ENCODE measurements around the gene PLXDC2. TPM values are rescaled to one million over a fixed set of nuclear protein-coding genes. Genes with fewer than 3 reads are reported as not detected.

Gene PLXDC2
- total RNA-seq, 1 donor from 2014 or later = 73.1 TPM

- Mint-ChIP-seq H3K4me3 (ENCODE audit: unreplicated experiment) (no peak overlapping the region), H3K27me3 (ENCODE audit: unreplicated experiment) (no peaks in the 10 kb centered on the region), H3K4me1 (ENCODE audit: unreplicated experiment) (no peaks in the 10 kb centered on the region), H3K27ac (ENCODE audit: unreplicated experiment) (no peak overlapping the region), H3K9me3 (ENCODE audit: unreplicated experiment) (no peaks in the 10 kb centered on the region), H3K36me3 (ENCODE audit: low read depth, unreplicated experiment) (no peaks in the 10 kb centered on the region)
- TF ChIP-seq CTCF (IDR thresholded peaks at IDR 0.05; ENCODE audit: unreplicated experiment) = no peak
- DNase-seq (ENCODE audit: low spot score) = no peak
Observed at GRCh38 chr10:19904202-19904661, 88.0 kb downstream of the PLXDC2 start.

- H3K27ac Mint-ChIP-seq (ENCODE audit: unreplicated experiment) = no peak overlapping the region
- H3K4me3 Mint-ChIP-seq (ENCODE audit: unreplicated experiment) = no peak overlapping the region
- H3K27me3 Mint-ChIP-seq (ENCODE audit: unreplicated experiment) = no peaks in the 10 kb centered on the region
- H3K36me3 Mint-ChIP-seq (ENCODE audit: low read depth, unreplicated experiment) = no peaks in the 10 kb centered on the region
- H3K4me1 Mint-ChIP-seq (ENCODE audit: unreplicated experiment) = no peaks in the 10 kb centered on the region
- no peak for TF ChIP-seq CTCF (IDR thresholded peaks at IDR 0.05; ENCODE audit: unreplicated experiment)
- DNase-seq (ENCODE audit: low spot score) = no peak
- no peaks in the 10 kb centered on the region for H3K9me3 Mint-ChIP-seq (ENCODE audit: unreplicated experiment)
Observed at GRCh38 chr10:19906108-19906791, 90.0 kb downstream of the PLXDC2 start.

- H3K36me3 Mint-ChIP-seq (ENCODE audit: low read depth, unreplicated experiment) = no peaks in the 10 kb centered on the region
- TF ChIP-seq CTCF (IDR thresholded peaks at IDR 0.05; ENCODE audit: unreplicated experiment) = no peak
- no peaks in the 10 kb centered on the region for H3K27me3 Mint-ChIP-seq (ENCODE audit: unreplicated experiment)
- no peak overlapping the region for H3K4me3 Mint-ChIP-seq (ENCODE audit: unreplicated experiment)
- no peak for DNase-seq (ENCODE audit: low spot score)
- no peaks in the 10 kb centered on the region for H3K9me3 Mint-ChIP-seq (ENCODE audit: unreplicated experiment)
- H3K4me1 Mint-ChIP-seq (ENCODE audit: unreplicated experiment) = peaks cover 4% of the 10 kb centered on the region
- no peak overlapping the region for H3K27ac Mint-ChIP-seq (ENCODE audit: unreplicated experiment)
Observed at GRCh38 chr10:19908991-19909696, 92.9 kb downstream of the PLXDC2 start.

GRCh38 chr10:19911886-19912285 is 95.7 kb downstream of the PLXDC2 start:
- Mint-ChIP-seq H3K4me1 (ENCODE audit: unreplicated experiment) (peaks cover 7% of the 10 kb centered on the region), H3K27ac (ENCODE audit: unreplicated experiment) (no peak overlapping the region), H3K9me3 (ENCODE audit: unreplicated experiment) (no peaks in the 10 kb centered on the region), H3K27me3 (ENCODE audit: unreplicated experiment) (no peaks in the 10 kb centered on the region), H3K4me3 (ENCODE audit: unreplicated experiment) (no peak overlapping the region), H3K36me3 (ENCODE audit: low read depth, unreplicated experiment) (peaks cover 7% of the 10 kb centered on the region)
- no peak for TF ChIP-seq CTCF (IDR thresholded peaks at IDR 0.05; ENCODE audit: unreplicated experiment)
- DNase-seq (ENCODE audit: low spot score) = no peak

GRCh38 chr10:19913987-19914386 is 97.8 kb downstream of the PLXDC2 start:
- H3K4me3 Mint-ChIP-seq (ENCODE audit: unreplicated experiment) = no peak overlapping the region
- TF ChIP-seq CTCF (IDR thresholded peaks at IDR 0.05; ENCODE audit: unreplicated experiment) = no peak
- H3K36me3 Mint-ChIP-seq (ENCODE audit: low read depth, unreplicated experiment) = peaks cover 7% of the 10 kb centered on the region
- no peak overlapping the region for H3K27ac Mint-ChIP-seq (ENCODE audit: unreplicated experiment)
- H3K9me3 Mint-ChIP-seq (ENCODE audit: unreplicated experiment) = no peaks in the 10 kb centered on the region
- H3K4me1 Mint-ChIP-seq (ENCODE audit: unreplicated experiment) = peaks cover 10% of the 10 kb centered on the region
- H3K27me3 Mint-ChIP-seq (ENCODE audit: unreplicated experiment) = no peaks in the 10 kb centered on the region
- DNase-seq (ENCODE audit: low spot score) = no peak

All from endothelial cell (in vitro differentiated cells).